ENCODE measurements around the gene VSTM4. TPM values are rescaled to one million over a fixed set of nuclear protein-coding genes. Genes with fewer than 3 reads are reported as not detected.

The VSTM4 gene
- total and polyA plus RNA-seq, 4 donors, result 1.0 to 3.1 (median 2.0) TPM

DNA sequence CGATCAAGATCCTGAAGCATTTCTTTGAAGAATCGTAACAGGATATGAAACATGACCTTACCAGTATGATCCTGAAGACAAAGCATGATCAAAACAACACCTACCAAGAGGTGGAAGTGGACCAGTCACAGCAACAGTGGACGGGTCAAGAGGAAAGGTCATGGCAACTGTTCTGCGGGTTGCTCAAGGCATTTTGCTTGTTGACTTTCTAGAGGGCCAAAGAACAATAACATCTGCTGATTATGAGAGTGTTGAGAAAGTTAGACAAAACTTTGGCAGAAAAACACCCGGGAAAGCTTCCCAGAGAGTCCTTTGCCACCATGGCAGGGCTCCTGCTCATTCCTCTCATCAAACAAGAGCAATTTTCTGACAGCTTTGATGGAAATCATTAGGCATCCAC lies 110.1 kb downstream of the VSTM4 start (continued):
- TF ChIP-seq, protein P1, sequence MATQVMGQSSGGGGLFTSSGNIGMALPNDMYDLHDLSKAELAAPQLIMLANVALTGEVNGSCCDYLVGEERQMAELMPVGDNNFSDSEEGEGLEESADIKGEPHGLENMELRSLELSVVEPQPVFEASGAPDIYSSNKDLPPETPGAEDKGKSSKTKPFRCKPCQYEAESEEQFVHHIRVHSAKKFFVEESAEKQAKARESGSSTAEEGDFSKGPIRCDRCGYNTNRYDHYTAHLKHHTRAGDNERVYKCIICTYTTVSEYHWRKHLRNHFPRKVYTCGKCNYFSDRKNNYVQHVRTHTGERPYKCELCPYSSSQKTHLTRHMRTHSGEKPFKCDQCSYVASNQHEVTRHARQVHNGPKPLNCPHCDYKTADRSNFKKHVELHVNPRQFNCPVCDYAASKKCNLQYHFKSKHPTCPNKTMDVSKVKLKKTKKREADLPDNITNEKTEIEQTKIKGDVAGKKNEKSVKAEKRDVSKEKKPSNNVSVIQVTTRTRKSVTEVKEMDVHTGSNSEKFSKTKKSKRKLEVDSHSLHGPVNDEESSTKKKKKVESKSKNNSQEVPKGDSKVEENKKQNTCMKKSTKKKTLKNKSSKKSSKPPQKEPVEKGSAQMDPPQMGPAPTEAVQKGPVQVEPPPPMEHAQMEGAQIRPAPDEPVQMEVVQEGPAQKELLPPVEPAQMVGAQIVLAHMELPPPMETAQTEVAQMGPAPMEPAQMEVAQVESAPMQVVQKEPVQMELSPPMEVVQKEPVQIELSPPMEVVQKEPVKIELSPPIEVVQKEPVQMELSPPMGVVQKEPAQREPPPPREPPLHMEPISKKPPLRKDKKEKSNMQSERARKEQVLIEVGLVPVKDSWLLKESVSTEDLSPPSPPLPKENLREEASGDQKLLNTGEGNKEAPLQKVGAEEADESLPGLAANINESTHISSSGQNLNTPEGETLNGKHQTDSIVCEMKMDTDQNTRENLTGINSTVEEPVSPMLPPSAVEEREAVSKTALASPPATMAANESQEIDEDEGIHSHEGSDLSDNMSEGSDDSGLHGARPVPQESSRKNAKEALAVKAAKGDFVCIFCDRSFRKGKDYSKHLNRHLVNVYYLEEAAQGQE (IDR thresholded peaks at IDR 0.05), result no peak
- TF ChIP-seq, protein P2, sequence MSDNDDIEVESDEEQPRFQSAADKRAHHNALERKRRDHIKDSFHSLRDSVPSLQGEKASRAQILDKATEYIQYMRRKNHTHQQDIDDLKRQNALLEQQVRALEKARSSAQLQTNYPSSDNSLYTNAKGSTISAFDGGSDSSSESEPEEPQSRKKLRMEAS (IDR thresholded peaks at IDR 0.05), result no peak
- TF ChIP-seq HNF4G (IDR thresholded peaks at IDR 0.05), result no peak

DNA sequence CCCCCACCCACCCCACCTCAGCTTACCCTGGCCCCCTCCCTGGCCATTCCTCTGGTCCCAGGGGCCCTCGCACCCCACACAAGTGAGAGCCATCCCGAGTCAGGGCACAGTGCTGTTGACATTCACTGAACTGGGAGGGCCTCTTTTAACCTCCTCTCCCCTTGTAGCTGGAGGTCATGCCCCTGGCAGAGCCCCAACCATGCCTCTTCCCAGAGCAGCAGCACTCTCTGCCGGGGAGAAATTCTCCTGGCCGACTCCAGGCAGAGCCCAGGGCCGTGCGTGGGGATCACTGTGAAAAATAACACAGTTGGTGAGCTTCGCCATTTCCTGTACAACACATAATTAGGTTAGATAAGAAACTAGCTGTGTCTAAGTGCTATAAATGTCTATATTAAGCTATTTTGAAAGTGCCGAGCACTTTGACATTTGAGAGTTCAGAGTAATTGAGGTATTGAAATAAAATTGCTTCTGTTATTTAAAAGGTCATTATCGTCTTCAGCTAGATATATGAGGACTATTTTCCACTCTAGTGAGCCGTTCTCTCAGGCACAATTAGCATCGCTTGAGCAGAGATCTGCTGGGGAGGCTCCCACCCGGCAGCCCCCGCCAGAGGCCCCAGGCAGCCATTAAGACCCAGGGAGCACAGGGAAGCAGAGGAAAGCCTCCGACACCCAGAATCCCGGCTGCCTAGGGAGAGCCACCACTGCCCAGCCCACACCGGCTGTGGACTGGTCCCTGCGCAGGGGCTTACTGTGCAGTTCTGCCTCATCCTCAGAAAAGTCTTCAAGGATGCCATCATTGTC lies 113.3 kb downstream of the VSTM4 start:
- H3K4me3 ChIP-seq (ENCODE audit: low read depth in 1 of 3, low read length in 3 of 3), result no peak overlapping the region
- no peaks in the 10 kb centered on the region for H3K9me3 ChIP-seq (ENCODE audit: control insufficient read depth in 4 of 4, low read length in 3 of 4)
- no peaks in the 10 kb centered on the region for H3K27me3 ChIP-seq (ENCODE audit: control insufficient read depth in 4 of 4, insufficient read depth in 4 of 4, low read length in 3 of 4)
- 77% methylated on average over 17 of the region's 17 CpGs for WGBS
- no peak overlapping the region for H3K27ac ChIP-seq (ENCODE audit: low read depth in 1 of 2, low read length in 2 of 2)
- DNase-seq (ENCODE audit: low spot score), result no peak
- peak; percentile 57 for TF ChIP-seq NR2F2 (IDR thresholded peaks at IDR 0.05)
- TF ChIP-seq, protein P3, sequence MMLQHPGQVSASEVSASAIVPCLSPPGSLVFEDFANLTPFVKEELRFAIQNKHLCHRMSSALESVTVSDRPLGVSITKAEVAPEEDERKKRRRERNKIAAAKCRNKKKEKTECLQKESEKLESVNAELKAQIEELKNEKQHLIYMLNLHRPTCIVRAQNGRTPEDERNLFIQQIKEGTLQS (IDR thresholded peaks at IDR 0.05), result no peak
- H3K9ac ChIP-seq (ENCODE audit: low read depth in 1 of 2, low read length in 2 of 2), result no peak overlapping the region
- H3K36me3 ChIP-seq (ENCODE audit: control insufficient read depth in 4 of 4, insufficient read depth in 3 of 4, low read depth in 1 of 4, low read length in 3 of 4), result no peaks in the 10 kb centered on the region
- peaks cover 0 to 2% (median 0%) of the 10 kb centered on the region in 4 donors for H3K4me1 ChIP-seq (ENCODE audit: control insufficient read depth in 4 of 4, insufficient read depth in 4 of 4, low read length in 3 of 4)

DNA sequence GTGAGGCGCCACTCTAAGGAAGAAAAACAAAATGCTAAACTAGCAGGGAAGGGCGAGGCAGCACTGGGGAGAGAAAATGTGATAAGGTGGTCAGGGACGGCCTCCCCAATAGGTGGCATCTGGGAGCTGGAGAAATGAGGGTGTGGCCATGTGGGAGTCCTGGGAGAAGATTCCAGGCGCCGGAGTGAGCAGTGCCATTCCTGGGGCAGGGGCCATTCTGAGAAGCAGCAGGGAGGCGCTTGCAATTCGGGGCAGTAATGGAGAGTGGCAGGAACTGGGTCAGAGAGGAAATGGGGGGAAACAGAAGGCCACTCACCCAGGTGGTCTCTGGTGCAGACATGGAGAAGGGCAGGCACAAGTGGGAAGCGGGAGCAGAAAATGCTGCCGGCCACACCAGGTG lies 113.9 kb downstream of the VSTM4 start:
- Histone ChIP-seq H3K4me1 (ENCODE audit: control insufficient read depth in 4 of 4, insufficient read depth in 4 of 4, low read length in 3 of 4) (peaks cover 0 to 2% (median 0%) of the 10 kb centered on the region in 4 donors), H3K4me3 (ENCODE audit: low read depth in 1 of 3, low read length in 3 of 3) (no peak overlapping the region), H3K9me3 (ENCODE audit: control insufficient read depth in 4 of 4, low read length in 3 of 4) (no peaks in the 10 kb centered on the region), H3K27me3 (ENCODE audit: control insufficient read depth in 4 of 4, insufficient read depth in 4 of 4, low read length in 3 of 4) (no peaks in the 10 kb centered on the region), H3K9ac (ENCODE audit: low read depth in 1 of 2, low read length in 2 of 2) (no peak overlapping the region), H3K27ac (ENCODE audit: low read depth in 1 of 2, low read length in 2 of 2) (no peak overlapping the region), H3K36me3 (ENCODE audit: control insufficient read depth in 4 of 4, insufficient read depth in 3 of 4, low read depth in 1 of 4, low read length in 3 of 4) (no peaks in the 10 kb centered on the region)
- 80% methylated on average over 9 of the region's 9 CpGs for WGBS
- DNase-seq (ENCODE audit: low spot score), result no peak
- TF ChIP-seq TAF1 (conservative IDR thresholded peaks at IDR 0.05) (no peak), HNF4G (IDR thresholded peaks at IDR 0.05) (no peak), YY1 (IDR thresholded peaks at IDR 0.05) (no peak), EGR1 (IDR thresholded peaks at IDR 0.05; ENCODE audit: low read depth in 2 of 2) (no peak), RAD21 (IDR thresholded peaks at IDR 0.05) (peak; percentile 42 to 70)
- TF ChIP-seq, protein P1 (IDR thresholded peaks at IDR 0.05), result no peak
- TF ChIP-seq, protein P2 (IDR thresholded peaks at IDR 0.05), result no peak

Measured in liver (tissue), 9 donors.